Muscle of leg (tissue), 11 donors: Measurements from ENCODE around the gene FOXRED1. TPM values are rescaled to one million over a fixed set of nuclear protein-coding genes. Genes with fewer than 3 reads are reported as not detected.
"Not testable (repeated sequence)": the region's sequence is repeated elsewhere in the genome, so short reads cannot be mapped to it uniquely, and the experiment has no call there.

ENCODE experiments used
- DNase-seq: peaks from one replicate; pipeline ENCODE4 v3.0.0; 2013
- H3K27ac ChIP-seq: one replicate; pipeline ENCODE4 v1.5.1; 2013; ENCODE audit warnings: mild to moderate bottlenecking, low read length, control low read depth
- H3K27me3 ChIP-seq: one replicate; pipeline ENCODE4 v1.6.1; 2013; ENCODE audit warnings: low read length; ENCODE audit not compliant: control insufficient read depth, insufficient read depth
- H3K36me3 ChIP-seq: one replicate; pipeline ENCODE4 v1.6.1; 2013; ENCODE audit warnings: low read length; ENCODE audit not compliant: control insufficient read depth, insufficient read depth
- H3K4me1 ChIP-seq: one replicate; pipeline ENCODE4 v1.6.1; 2013; ENCODE audit warnings: low read length; ENCODE audit not compliant: control insufficient read depth, insufficient read depth
- H3K4me3 ChIP-seq: one replicate; pipeline ENCODE4 v1.5.1; 2013; ENCODE audit warnings: low read length, control low read depth
- H3K9me3 ChIP-seq: replicated peaks from 2 replicates; pipeline ENCODE4 v1.6.1; 2013; ENCODE audit warnings: low read depth, low read length; ENCODE audit not compliant: control insufficient read depth
- WGBS: methylation state at CpG from one replicate; pipeline ENCODE4 v1.1.5; 2013; ENCODE audit warnings: missing lambda C conversion rate; ENCODE audit not compliant: insufficient coverage; 5-methylcytosine and 5-hydroxymethylcytosine counted together
- polyA plus RNA-seq, 8 donors: library from polyadenylated mRNA; unstranded; fragments of 120-200 nt; gene quantifications; one replicate each; pipeline versions ENCODE4 v1.2.1 to v1.2.3, GENCODE V29; 2013; ENCODE audit warnings: inconsistent platforms in 1 of 8, low replicate concordance in 1 of 8; ENCODE audit not compliant: insufficient read length in 8 of 8, insufficient read depth in 1 of 8
- total RNA-seq: library from RNA; stranded (reverse); fragments of 120-200 nt; gene quantifications from one replicate; pipeline ENCODE4 v1.2.4, GENCODE V29; 2013

The FOXRED1 gene
- total and polyA plus RNA-seq, 9 donors = 15.9 to 35.2 (median 25.2) TPM

DNA sequence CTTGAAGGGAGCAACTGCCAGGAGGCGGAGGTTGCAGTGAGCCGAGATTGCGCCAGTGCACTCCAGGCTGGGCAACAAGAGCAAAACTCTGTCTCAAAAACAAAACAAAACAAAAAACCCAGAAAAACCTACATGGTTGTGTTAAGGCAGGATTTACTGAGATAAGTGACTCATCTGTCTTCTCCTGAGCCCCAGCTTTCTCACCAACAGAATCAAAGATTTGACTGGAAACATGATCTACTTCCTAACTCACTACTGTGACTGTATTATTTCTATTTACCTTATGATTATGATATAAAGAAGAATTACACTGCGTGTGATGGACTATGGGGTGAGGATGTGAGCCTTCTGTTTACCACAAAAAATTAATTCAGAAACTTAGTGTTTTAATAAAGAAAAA is 35.6 kb upstream of the FOXRED1 start:
- no peak for DNase-seq
- Histone ChIP-seq H3K4me1 (peaks cover 2% of the 10 kb centered on the region), H3K9me3 (no peaks in the 10 kb centered on the region), H3K27ac (no peak overlapping the region), H3K4me3 (no peak overlapping the region), H3K27me3 (no peaks in the 10 kb centered on the region), H3K36me3 (peaks cover 7% of the 10 kb centered on the region)
- WGBS = no CpG with 5 or more reads among the region's 4 CpGs

- Histone ChIP-seq H3K4me3 (no peak overlapping the region), H3K27me3 (no peaks in the 10 kb centered on the region), H3K27ac (no peak overlapping the region), H3K36me3 (peaks cover 20% of the 10 kb centered on the region), H3K4me1 (no peaks in the 10 kb centered on the region), H3K9me3 (no peaks in the 10 kb centered on the region)
- 60% methylated on average over 1 of the region's 2 CpGs for WGBS
- no peak for DNase-seq
Measured at GRCh38 chr11:126246636-126247035, 22.3 kb upstream of the FOXRED1 start.

DNA sequence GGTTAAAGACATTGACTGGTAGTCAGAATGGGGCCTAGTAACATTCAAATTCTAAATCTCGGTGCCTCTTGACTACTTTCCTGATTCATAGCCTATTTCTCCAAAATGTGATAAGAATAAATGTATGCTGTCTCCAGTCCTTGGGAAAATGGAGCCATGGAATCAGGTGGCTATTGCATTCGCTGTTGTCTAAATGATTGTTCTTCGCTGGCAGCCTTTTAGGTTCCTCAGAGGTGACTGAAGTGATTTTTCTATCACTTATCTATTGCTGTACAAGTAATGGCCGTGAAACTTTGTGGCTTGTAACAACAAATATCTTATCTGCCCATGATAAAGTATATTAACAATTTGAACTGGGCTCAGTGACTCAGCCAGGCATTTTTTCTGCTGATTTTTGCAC is 15.7 kb upstream of the FOXRED1 start:
- H3K36me3 ChIP-seq = peaks cover 24% of the 10 kb centered on the region
- no peak overlapping the region for H3K27ac ChIP-seq
- H3K27me3 ChIP-seq = no peaks in the 10 kb centered on the region
- H3K4me1 ChIP-seq = no peaks in the 10 kb centered on the region
- DNase-seq = no peak
- no CpG with 5 or more reads among the region's 4 CpGs for WGBS
- no peak overlapping the region for H3K4me3 ChIP-seq
- no peaks in the 10 kb centered on the region for H3K9me3 ChIP-seq

DNA sequence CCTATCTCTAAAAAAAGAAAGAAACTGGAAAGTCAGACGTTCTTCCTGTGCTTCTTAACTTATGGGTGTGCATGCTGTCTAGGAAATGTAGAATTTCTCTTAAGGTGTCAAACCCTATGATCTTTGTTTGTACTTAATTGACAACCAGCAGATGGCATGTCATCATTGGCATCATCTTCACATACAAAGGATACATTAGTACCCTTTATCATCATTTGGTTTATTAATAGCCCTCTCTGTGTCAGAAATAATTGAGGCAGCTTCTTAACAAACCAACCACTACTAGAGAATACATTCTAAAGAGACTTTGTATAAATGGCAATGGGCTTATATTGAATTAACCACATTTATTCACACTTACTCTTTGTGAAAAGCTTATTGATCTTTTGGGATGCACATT is 14.1 kb upstream of the FOXRED1 start:
- DNase-seq = no peak

DNA sequence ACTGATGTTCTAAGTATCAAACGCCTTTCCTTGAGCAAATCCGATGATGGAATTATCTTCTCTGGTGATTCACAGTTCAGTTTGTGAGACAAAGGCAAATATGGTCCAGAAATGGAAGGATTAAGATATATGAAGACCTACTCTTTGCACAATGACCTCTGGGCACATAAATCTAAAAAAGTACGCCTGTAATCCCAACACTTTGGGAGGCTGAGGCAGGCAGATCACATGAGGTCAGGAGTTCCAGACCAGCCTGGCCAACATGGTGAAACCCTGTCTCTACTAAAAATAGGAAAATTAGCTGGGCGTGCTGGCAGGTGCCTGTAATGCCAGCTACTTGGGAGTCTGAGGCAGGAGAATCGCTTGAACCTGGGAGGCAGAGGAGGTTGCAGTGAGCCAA is 13.4 kb upstream of the FOXRED1 start:
- H3K27ac ChIP-seq, H3K4me1 ChIP-seq, H3K9me3 ChIP-seq, H3K27me3 ChIP-seq, DNase-seq, H3K4me3 ChIP-seq: not testable (repeated sequence)
- peaks cover 19% of the 10 kb centered on the region for H3K36me3 ChIP-seq
- 90% methylated on average over 2 of the region's 5 CpGs for WGBS

More for the DNA sequence above, 14.1 kb upstream of the FOXRED1 start:
- no peaks in the 10 kb centered on the region for H3K27me3 ChIP-seq
- H3K36me3 ChIP-seq = peaks cover 19% of the 10 kb centered on the region
- 100% methylated on average over 1 of the region's 1 CpG for WGBS
- H3K9me3 ChIP-seq = no peaks in the 10 kb centered on the region
- H3K4me3 ChIP-seq = no peak overlapping the region
- H3K4me1 ChIP-seq = no peaks in the 10 kb centered on the region
- H3K27ac ChIP-seq = no peak overlapping the region

DNA sequence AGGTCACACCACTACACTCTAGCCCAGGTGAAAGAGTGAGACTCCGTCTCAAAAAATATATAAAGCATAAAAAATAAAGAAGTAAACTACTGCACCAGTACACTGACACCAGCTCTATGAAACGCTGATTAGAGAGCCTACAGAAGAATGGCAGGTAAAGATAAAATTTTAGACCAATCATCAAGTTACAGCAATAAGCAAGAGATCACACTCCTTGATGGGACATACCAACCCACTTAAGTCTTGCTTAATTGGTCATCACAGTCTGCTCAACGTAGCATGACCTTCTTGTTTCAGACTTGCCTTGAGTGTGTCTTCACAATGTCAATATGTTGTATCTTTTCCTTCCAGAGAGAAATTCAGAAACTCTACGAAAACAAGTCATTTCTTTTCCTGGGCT is 12.7 kb upstream of the FOXRED1 start:
- H3K27me3 ChIP-seq = no peaks in the 10 kb centered on the region
- H3K27ac ChIP-seq = no peak overlapping the region
- H3K36me3 ChIP-seq = peaks cover 22% of the 10 kb centered on the region
- H3K9me3 ChIP-seq = no peaks in the 10 kb centered on the region
- WGBS = 100% methylated on average over 1 of the region's 4 CpGs
- DNase-seq = no peak
- H3K4me3 ChIP-seq = no peak overlapping the region
- no peaks in the 10 kb centered on the region for H3K4me1 ChIP-seq

DNA sequence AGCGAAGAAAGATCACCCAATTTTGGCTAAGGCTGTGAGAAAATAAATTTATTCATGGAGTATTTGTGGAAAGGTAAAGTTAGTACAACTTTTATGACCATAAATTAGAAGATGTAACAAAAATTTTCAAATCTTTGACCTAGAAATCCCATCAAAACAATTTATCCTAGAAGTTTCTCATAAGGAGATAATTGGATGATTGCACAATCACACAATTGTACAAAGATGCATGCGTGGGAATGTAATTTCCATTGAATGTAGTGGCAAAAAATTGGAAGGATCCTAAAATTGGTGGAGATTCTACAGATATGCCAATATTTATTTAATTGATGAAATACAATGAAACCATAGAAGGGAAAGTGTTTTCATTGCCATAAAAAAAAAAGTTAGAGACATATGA is 11.8 kb upstream of the FOXRED1 start:
- no peaks in the 10 kb centered on the region for H3K4me1 ChIP-seq
- no peak overlapping the region for H3K27ac ChIP-seq
- no peaks in the 10 kb centered on the region for H3K9me3 ChIP-seq
- H3K36me3 ChIP-seq = peaks cover 27% of the 10 kb centered on the region
- H3K4me3 ChIP-seq = no peak overlapping the region
- no peaks in the 10 kb centered on the region for H3K27me3 ChIP-seq
- WGBS = no CpG with 5 or more reads among the region's 2 CpGs
- no peak for DNase-seq

DNA sequence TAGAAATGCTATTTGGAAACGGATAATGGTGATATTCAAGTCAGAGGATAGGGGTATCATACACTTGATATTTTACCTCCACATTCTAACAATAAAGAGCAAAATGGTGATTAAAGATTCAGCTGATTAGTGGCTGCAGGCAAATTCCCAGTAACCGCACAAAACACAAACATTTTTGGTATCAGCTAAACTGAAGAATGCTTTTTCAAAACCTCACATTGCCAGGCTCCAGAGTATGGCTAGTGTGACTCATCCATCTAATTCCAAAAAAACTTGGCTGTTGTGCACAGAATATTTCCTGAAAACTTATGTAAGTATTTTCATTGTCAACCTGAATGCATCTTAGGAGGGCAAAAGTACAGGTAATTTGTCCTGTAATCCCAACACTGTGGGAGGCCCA is 11.2 kb upstream of the FOXRED1 start:
- WGBS = 100% methylated on average over 1 of the region's 2 CpGs
- Histone ChIP-seq H3K4me3 (no peak overlapping the region), H3K36me3 (peaks cover 29% of the 10 kb centered on the region), H3K4me1 (no peaks in the 10 kb centered on the region), H3K27ac (no peak overlapping the region), H3K9me3 (no peaks in the 10 kb centered on the region), H3K27me3 (no peaks in the 10 kb centered on the region)
- no peak for DNase-seq

DNA sequence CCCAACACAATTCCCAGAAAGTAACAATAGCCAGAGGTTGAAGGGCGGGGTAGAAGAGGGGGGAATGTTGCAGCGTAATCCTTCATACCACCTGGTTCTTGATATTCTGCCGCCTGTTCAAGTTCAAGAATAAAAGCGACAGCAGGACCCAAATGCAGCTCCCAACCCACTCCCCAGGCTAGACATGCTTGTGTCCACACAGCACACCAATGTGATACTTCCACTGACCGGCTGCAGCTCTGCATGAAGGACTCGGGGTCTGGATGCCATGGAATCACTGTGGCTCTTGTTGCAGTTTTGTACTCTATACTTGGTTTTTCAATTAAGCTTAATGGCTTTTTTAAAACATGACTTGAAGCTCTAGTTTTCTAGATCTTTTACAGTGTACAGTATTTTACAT is 6.7 kb upstream of the FOXRED1 start:
- Histone ChIP-seq H3K36me3 (peaks cover 59% of the 10 kb centered on the region), H3K9me3 (no peaks in the 10 kb centered on the region), H3K4me1 (no peaks in the 10 kb centered on the region), H3K27ac (no peak overlapping the region), H3K27me3 (no peaks in the 10 kb centered on the region), H3K4me3 (no peak overlapping the region)
- DNase-seq = no peak
- 100% methylated on average over 1 of the region's 6 CpGs for WGBS

DNA sequence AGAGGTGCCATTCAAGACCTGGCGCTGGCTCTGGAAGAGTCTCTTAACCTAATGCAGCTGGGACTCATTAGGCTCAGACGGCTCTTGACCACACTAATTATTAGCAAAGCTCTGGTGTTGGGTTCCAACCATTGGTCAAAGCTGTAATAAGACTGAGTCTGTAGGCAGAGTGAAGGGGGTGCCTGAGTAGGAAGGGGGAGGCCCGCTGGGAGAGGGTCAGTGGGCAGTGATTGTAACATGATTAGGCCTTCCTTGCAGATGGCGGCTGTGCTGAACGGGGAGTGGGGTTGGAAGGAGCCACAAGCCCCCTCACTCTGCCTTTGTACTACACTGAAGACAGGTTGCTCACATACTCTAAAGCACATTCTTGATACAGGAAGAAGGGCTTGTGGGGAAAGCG is 5.5 kb upstream of the FOXRED1 start:
- DNase-seq = no peak
- H3K9me3 ChIP-seq = no peaks in the 10 kb centered on the region
- H3K27ac ChIP-seq = no peak overlapping the region
- H3K4me3 ChIP-seq = no peak overlapping the region
- H3K4me1 ChIP-seq = peaks cover 8% of the 10 kb centered on the region
- 40% methylated on average over 2 of the region's 6 CpGs for WGBS
- no peaks in the 10 kb centered on the region for H3K27me3 ChIP-seq
- peaks cover 61% of the 10 kb centered on the region for H3K36me3 ChIP-seq

- Histone ChIP-seq H3K4me1 (peaks cover 18% of the 10 kb centered on the region), H3K27me3 (no peaks in the 10 kb centered on the region), H3K4me3 (no peak overlapping the region), H3K27ac (no peak overlapping the region), H3K9me3 (no peaks in the 10 kb centered on the region), H3K36me3 (peaks cover 59% of the 10 kb centered on the region)
- WGBS = 80% methylated on average over 7 of the region's 8 CpGs
- DNase-seq = no peak
Measured at GRCh38 chr11:126265811-126266210, 3.1 kb upstream of the FOXRED1 start.
